Suprapubic skin (tissue), 4 donors: ENCODE measurements around the gene PLA2R1.

Experiments used
- EP300 ChIP-seq: sonication (generic); formaldehyde crosslinking; IDR thresholded peaks from one replicate; pipeline ENCODE4 v1.6.1; 2017; ENCODE audit warnings: antibody characterized with exemption
- POLR2A ChIP-seq, 2 donors: fragments of 450-650 bp; IDR thresholded peaks; one replicate each; pipeline ENCODE4 v1.6.1; 2017; ENCODE audit warnings: antibody characterized with exemption in 2 of 2, mild to moderate bottlenecking in 2 of 2, moderate library complexity in 2 of 2
- POLR2AphosphoS5 ChIP-seq, 3 donors: sonication (generic); formaldehyde crosslinking; IDR thresholded peaks; one replicate each; pipeline ENCODE4 v1.6.1; 2017; ENCODE audit warnings: antibody characterized with exemption in 3 of 3
- TF ChIP-seq, protein P1 (sequence below), 2 donors: fragments of 200-600 bp in 1 of 2; fragments of 450-650 bp in 1 of 2; sonication (generic) in 1 of 2; IDR thresholded peaks; one replicate each; pipeline ENCODE4 v1.5.1; 2016 to 2019; ENCODE audit warnings: antibody characterized with exemption in 2 of 2, mild to moderate bottlenecking in 1 of 2, moderate library complexity in 1 of 2

DNA sequence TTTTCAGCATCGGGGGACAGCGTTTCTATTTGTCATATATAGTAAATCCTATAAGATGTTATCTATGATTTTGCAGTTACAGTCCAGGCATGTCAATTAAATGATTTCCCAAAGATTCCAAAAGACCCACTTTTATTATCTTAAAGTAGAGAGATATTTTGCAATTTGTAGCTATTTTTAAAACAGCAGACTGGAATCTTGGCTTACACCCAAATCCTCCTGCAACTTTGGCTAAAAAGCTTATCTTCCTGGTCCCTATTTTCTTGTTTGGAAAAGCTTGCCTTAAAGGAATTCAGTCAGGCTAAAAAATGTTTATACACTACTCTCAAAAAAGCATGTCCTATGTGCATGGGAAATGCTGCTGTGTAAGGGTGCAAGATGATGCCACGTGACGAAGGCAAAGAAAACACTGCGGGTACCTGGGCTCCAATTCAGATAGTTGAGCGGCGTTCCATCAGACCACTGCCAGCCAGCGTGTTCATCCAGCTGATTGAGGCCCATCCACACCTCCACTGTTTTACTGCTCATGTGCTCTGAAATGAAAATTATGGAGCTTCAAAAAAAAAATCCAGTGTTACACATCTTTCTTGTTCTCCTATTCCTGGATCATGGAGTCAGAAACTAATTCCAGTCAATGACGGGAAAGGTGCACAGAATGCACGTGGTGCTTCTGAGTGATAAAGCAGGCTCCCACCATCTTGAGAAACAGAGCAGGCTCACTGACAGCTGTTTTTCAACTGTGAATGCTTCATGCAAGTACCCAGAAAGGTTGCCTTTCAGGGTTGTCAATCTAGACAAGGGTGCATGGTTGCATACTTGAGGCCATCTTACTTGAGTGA, 33.8 kb downstream of the PLA2R1 start:
- TF ChIP-seq, protein P1, sequence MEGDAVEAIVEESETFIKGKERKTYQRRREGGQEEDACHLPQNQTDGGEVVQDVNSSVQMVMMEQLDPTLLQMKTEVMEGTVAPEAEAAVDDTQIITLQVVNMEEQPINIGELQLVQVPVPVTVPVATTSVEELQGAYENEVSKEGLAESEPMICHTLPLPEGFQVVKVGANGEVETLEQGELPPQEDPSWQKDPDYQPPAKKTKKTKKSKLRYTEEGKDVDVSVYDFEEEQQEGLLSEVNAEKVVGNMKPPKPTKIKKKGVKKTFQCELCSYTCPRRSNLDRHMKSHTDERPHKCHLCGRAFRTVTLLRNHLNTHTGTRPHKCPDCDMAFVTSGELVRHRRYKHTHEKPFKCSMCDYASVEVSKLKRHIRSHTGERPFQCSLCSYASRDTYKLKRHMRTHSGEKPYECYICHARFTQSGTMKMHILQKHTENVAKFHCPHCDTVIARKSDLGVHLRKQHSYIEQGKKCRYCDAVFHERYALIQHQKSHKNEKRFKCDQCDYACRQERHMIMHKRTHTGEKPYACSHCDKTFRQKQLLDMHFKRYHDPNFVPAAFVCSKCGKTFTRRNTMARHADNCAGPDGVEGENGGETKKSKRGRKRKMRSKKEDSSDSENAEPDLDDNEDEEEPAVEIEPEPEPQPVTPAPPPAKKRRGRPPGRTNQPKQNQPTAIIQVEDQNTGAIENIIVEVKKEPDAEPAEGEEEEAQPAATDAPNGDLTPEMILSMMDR (IDR thresholded peaks at IDR 0.05) = no peak
- TF ChIP-seq POLR2AphosphoS5 (IDR thresholded peaks at IDR 0.05) (no peak), POLR2A (IDR thresholded peaks at IDR 0.05) (no peak), EP300 (no peak)
